HFFc6 (cell line): ENCODE data around the gene VPS51. TPM values are rescaled to one million over a fixed set of nuclear protein-coding genes. Genes with fewer than 3 reads are reported as not detected.
A peak's percentile ranks its signal among the peaks of the same experiment; 100 is the strongest.

Source experiments
- DNase-seq: peaks from one replicate; pipeline ENCODE4 v3.0.0-alpha.2; 2018
- H3K27ac Mint-ChIP-seq: 2 replicates; pipeline ENCODE4 v1.8.0; 2020; ENCODE audit warnings: mild to moderate bottlenecking, mixed read lengths
- H3K27me3 Mint-ChIP-seq: 2 replicates; pipeline ENCODE4 v1.8.0; 2021; ENCODE audit warnings: mild to moderate bottlenecking, moderate library complexity, mixed read lengths; ENCODE audit not compliant: insufficient read depth
- H3K36me3 Mint-ChIP-seq: 2 replicates; pipeline ENCODE4 v1.8.0; 2021; ENCODE audit warnings: low read depth, mixed read lengths
- H3K4me1 Mint-ChIP-seq: 2 replicates; pipeline ENCODE4 v1.8.0; 2020; ENCODE audit warnings: low read depth, mixed read lengths
- H3K4me3 Mint-ChIP-seq: 2 replicates; pipeline ENCODE4 v1.8.0; 2020; ENCODE audit warnings: mild to moderate bottlenecking, moderate library complexity, mixed read lengths
- H3K9me3 Mint-ChIP-seq: 2 replicates; pipeline ENCODE4 v1.8.0; 2020; ENCODE audit warnings: mild to moderate bottlenecking, mixed read lengths
- CTCF ChIP-seq: fragments of 200-600 bp; sonication (generic); IDR thresholded peaks from 2 replicates; pipeline ENCODE4 v1.5.0; 2021; ENCODE audit warnings: antibody characterized with exemption, mild to moderate bottlenecking
- total RNA-seq, 6 experiments: library from RNA; stranded (reverse); fragmentation: NEBNext Ultra II Directional; extraction: Animal tissue kit (Norgen Biotek cat#: 25700); gene quantifications; 2 replicates in 1 of 6; 3 replicates in 5 of 6; pipeline ENCODE4 v1.2.3, GENCODE V29; 2021

Gene VPS51
- total RNA-seq, 6 experiments from 2014 or later = 61.2 to 90.1 (median 79.4) TPM

DNA sequence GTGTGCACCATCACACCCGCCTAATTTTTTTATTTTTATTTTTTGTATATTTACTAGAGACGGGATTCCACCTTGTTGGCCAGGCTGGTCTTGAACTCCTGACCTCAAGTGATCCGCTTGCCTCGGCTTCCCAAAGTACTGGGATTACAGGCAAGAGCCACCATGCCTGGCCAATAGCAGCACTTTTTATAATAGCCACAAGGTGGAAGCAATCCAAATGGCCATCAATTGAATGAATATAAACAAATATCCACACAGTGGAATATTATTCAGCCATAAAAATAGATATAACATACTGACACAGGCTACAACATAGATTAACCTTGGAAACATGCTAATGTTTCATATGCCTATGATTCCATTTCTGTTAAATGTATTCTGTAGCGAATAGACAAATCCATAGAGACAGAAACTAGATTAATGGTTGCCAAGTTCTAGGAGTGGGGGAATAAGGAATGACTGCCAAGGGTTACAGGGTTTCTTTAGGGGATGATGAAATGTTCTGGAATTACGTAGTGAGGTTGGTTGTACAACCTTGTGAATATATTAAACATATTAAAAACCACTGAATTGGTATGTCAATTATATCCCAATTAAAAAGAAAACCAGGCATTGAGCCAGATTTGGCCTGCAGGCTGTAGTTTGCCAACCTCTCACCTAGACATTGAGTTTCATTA, 4.8 kb downstream of the VPS51 start:
- DNase-seq = no peak
- Mint-ChIP-seq H3K36me3 (no peaks in the 10 kb centered on the region), H3K9me3 (no peaks in the 10 kb centered on the region), H3K27me3 (no peaks in the 10 kb centered on the region; the same call in 1 of the 2 replicates), H3K27ac (no peak overlapping the region), H3K4me3 (no peak overlapping the region), H3K4me1 (peaks cover 2% of the 10 kb centered on the region)
- peak; percentile 58 for TF ChIP-seq CTCF

DNA sequence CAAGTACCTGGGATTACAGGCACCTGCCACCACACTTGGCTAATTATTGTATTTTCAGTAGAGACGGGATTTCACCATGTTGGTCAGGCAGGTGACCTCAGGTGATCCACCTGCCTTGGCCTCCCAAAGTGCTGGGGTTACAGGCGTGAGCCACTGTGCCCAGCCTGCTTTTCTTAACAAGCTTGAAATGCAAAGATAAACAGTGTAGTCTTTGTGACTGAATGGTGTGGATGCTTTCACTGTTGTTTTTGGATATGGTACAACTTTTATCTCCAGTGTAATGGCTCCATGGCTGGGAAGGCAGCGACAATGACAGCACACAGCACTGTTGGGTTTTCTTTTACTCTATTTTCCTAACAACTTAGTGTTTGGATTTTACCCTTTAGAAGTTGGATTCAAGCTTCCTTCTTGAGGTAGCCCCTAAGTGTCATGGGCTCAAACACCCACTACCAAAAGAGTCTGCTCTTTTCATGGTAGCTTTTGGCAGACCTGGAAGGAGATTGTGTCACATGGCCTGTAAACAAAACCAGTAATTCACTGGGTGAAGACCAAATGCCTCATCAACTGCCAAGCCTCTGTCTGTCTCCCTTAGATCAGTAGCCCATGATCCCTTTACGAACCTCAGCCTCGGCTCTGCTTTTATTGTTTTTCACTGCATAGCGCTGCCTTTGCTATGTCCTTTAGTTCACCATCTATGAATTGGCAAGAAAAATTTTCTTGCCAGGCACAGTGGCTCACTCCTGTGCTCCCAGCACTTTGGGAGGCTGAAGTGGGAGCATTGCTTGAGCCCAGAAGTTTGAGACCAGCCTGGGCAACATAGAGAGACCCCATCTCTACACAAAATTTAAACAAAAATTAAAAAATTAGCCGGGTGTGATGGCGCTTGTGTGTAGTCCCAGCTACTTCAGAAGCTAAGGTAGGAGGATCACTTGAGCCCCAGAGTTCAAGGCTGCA, 6.4 kb downstream of the VPS51 start:
- H3K9me3 Mint-ChIP-seq = no peaks in the 10 kb centered on the region
- H3K36me3 Mint-ChIP-seq = no peaks in the 10 kb centered on the region
- H3K4me3 Mint-ChIP-seq = no peak overlapping the region
- no peak for TF ChIP-seq CTCF
- no peaks in the 10 kb centered on the region for H3K4me1 Mint-ChIP-seq
- H3K27me3 Mint-ChIP-seq = no peaks in the 10 kb centered on the region; the same call in 1 of the 2 replicates
- no peak overlapping the region for H3K27ac Mint-ChIP-seq
- DNase-seq = no peak

DNA sequence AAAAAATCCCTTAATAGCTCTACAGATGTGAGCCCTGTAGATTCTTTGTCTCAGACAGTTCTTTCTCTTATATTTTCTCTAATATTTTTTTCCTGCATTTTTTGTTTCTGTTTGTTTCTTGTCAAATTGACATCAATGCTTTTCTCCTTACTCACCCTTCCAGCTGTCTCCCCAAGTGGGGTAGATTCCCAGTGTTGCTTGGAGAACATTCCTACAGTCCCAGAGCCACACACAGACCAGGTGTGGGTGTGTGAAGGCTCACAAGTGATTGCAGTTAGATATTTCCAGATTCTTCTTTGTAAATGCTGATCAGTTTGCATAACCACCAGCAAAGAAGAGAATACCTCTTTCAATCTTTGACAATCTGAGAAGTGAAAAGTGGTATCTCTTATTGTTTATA, 7.5 kb downstream of the VPS51 start:
- TF ChIP-seq CTCF = no peak
- H3K4me1 Mint-ChIP-seq = no peaks in the 10 kb centered on the region
- H3K36me3 Mint-ChIP-seq = no peaks in the 10 kb centered on the region
- H3K27me3 Mint-ChIP-seq = no peaks in the 10 kb centered on the region; the same call in 1 of the 2 replicates
- no peak overlapping the region for H3K4me3 Mint-ChIP-seq
- DNase-seq = no peak
- no peak overlapping the region for H3K27ac Mint-ChIP-seq
- H3K9me3 Mint-ChIP-seq = no peaks in the 10 kb centered on the region

- Mint-ChIP-seq H3K4me3 (no peak overlapping the region), H3K36me3 (no peaks in the 10 kb centered on the region), H3K9me3 (no peaks in the 10 kb centered on the region), H3K27ac (no peak overlapping the region), H3K27me3 (no peaks in the 10 kb centered on the region; the same call in 1 of the 2 replicates), H3K4me1 (no peaks in the 10 kb centered on the region)
- no peak for DNase-seq
- TF ChIP-seq CTCF = no peak
These were observed 8.6 kb downstream of the VPS51 start for GRCh38 chr11:65104628-65105027.

- no peak for DNase-seq
- Mint-ChIP-seq H3K36me3 (no peaks in the 10 kb centered on the region), H3K4me3 (no peak overlapping the region), H3K27me3 (no peaks in the 10 kb centered on the region; the same call in none of the 2 replicates), H3K27ac (no peak overlapping the region), H3K9me3 (no peaks in the 10 kb centered on the region), H3K4me1 (peaks cover 11% of the 10 kb centered on the region)
- no peak for TF ChIP-seq CTCF
These were observed 11.1 kb downstream of the VPS51 start for GRCh38 chr11:65107078-65107477.
